HG02852 (cell line): ENCODE measurements around the gene SLC2A4.
A peak's percentile ranks its signal among the peaks of the same experiment; 100 is the strongest.

ENCODE experiments used
- ATAC-seq: cut with Tn5 transposase; IDR thresholded peaks from one replicate; pipeline ENCODE4 v1.9.1; 2021; ENCODE audit warnings: mild to moderate bottlenecking, moderate library complexity; ENCODE audit not compliant: unreplicated experiment

Gene SLC2A4

GRCh38 chr17:7263801-7264078, 17.8 kb upstream of the SLC2A4 start:
- no peak for ATAC-seq

GRCh38 chr17:7266784-7267183, 14.7 kb upstream of the SLC2A4 start:
- no peak for ATAC-seq

GRCh38 chr17:7279448-7279847, 2.1 kb upstream of the SLC2A4 start:
- no peak for ATAC-seq

- ATAC-seq = peak; percentile 60
Observed at GRCh38 chr17:7280519-7281073, 922 bp upstream of the SLC2A4 start.

GRCh38 chr17:7281953-7282751, 634 bp downstream of the SLC2A4 start:
- no peak for ATAC-seq

GRCh38 chr17:7282752-7283321, 1.3 kb downstream of the SLC2A4 start:
- ATAC-seq = no peak

GRCh38 chr17:7283471-7284216, 2.1 kb downstream of the SLC2A4 start:
- ATAC-seq = no peak

- no peak for ATAC-seq
Observed at GRCh38 chr17:7284911-7285310, 3.4 kb downstream of the SLC2A4 start.

GRCh38 chr17:7285679-7286078, 4.2 kb downstream of the SLC2A4 start:
- ATAC-seq = no peak

GRCh38 chr17:7289256-7290032, 7.9 kb downstream of the SLC2A4 start:
- ATAC-seq = no peak

- no peak for ATAC-seq
Observed at GRCh38 chr17:7290166-7290565, 8.6 kb downstream of the SLC2A4 start.

- ATAC-seq = no peak
Observed at GRCh38 chr17:7290685-7291084, 9.2 kb downstream of the SLC2A4 start.

GRCh38 chr17:7292194-7292593, 10.7 kb downstream of the SLC2A4 start:
- no peak for ATAC-seq

- ATAC-seq = no peak
Observed at GRCh38 chr17:7292729-7293128, 11.2 kb downstream of the SLC2A4 start.

GRCh38 chr17:7293159-7293558, 11.6 kb downstream of the SLC2A4 start:
- no peak for ATAC-seq

GRCh38 chr17:7293816-7294613, 12.5 kb downstream of the SLC2A4 start:
- no peak for ATAC-seq

GRCh38 chr17:7294614-7295153, 13.2 kb downstream of the SLC2A4 start, which contains the start of gene YBX2:
Gene YBX2, minus strand, starts transcription at chr17:7294639. Its CDS starts 139 bp downstream, at chr17:7294500.
- ATAC-seq = no peak

GRCh38 chr17:7295230-7296180, 14.0 kb downstream of the SLC2A4 start:
- no peak for ATAC-seq
